ENCODE data around the gene SND1. TPM values are rescaled to one million over a fixed set of nuclear protein-coding genes. Genes with fewer than 3 reads are reported as not detected.

Gene SND1
- total RNA-seq, 4 donors from 2014 or later = 70.8 to 141 (median 85.7) TPM

DNA sequence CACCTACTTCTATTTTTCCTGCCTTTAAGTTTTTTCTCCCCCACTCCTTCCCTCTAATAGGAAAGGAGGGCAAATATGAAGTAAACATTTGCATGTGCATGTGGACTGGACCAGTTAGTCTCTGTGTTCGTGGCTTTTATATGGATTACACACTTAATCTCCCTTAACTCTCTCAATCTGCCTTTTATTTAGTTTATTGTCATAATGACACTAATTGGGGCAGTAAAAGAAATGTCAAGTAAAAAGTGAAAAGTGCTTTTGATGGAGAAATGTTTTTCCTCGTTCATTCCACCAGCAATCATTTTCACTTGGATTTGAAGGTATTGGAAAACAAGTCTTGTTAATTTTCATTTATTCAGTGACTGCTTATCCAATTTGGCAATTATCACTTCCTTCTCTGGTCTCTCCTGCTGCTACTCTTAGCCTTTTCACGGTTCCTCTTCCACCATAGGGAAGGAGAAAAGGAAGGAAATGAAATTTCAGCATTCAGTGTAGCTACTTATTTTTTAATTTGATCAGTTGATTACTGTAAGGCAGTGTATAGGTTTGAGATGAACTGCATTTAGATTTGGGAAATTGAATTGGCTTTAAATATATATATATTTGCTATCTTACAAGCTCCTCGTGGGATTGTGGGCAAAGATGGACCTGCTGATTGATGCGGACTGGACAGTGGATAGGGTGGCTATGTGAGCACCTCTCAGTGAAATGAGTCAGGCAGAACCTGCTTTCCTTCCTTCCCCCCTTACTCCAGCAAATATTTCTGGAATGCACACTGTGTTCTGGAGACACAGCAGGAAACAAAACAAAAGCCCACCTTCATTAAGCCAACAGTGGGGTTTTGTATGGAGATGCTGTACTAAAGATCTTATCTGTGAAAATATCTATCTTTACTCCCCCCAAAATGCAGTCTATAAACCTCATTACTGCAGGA lies 301.7 kb downstream of the SND1 start:
- 84 to 86% methylated on average over 5 of the region's 5 CpGs for WGBS, 2 donors
- Histone ChIP-seq H3K4me3 (no peak overlapping the region), H3K4me1 (peaks cover 0 to 15% (median 5%) of the 10 kb centered on the region in 4 donors), H3K27ac (no peak overlapping the region), H3K9me3 (no peaks in the 10 kb centered on the region), H3K36me3 (no peaks in the 10 kb centered on the region), H3K27me3 (no peaks in the 10 kb centered on the region)
- DNase-seq (ENCODE audit: low spot score in 2 of 2) = no peak
- TF ChIP-seq, protein P1, sequence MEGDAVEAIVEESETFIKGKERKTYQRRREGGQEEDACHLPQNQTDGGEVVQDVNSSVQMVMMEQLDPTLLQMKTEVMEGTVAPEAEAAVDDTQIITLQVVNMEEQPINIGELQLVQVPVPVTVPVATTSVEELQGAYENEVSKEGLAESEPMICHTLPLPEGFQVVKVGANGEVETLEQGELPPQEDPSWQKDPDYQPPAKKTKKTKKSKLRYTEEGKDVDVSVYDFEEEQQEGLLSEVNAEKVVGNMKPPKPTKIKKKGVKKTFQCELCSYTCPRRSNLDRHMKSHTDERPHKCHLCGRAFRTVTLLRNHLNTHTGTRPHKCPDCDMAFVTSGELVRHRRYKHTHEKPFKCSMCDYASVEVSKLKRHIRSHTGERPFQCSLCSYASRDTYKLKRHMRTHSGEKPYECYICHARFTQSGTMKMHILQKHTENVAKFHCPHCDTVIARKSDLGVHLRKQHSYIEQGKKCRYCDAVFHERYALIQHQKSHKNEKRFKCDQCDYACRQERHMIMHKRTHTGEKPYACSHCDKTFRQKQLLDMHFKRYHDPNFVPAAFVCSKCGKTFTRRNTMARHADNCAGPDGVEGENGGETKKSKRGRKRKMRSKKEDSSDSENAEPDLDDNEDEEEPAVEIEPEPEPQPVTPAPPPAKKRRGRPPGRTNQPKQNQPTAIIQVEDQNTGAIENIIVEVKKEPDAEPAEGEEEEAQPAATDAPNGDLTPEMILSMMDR (IDR thresholded peaks at IDR 0.05) = no peak
- TF ChIP-seq EP300 (IDR thresholded peaks at IDR 0.05) (no peak), POLR2A (IDR thresholded peaks at IDR 0.05) (no peak)

DNA sequence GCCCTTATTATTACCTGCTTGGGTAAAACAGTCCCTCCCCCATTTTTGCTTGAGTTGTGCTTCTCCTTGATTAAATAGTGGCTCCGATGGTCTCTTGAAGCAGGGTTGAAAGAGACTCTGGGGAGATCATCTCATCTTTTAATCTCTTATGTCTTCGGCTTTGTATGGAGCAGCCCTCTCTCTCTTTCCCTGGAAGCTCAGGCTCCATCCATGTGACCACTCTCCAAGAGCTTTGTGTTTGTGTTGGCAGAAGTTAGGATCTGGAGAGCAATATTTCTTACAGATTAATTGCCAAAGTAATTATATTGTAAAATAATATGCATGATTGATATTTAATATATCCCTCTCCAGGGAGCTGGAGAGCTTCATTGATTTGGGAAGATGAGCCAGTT lies 302.4 kb downstream of the SND1 start:
- 48 to 59% methylated on average over 2 of the region's 2 CpGs for WGBS, 2 donors
- Histone ChIP-seq H3K4me3 (no peak overlapping the region), H3K36me3 (peaks cover 0 to 4% (median 0%) of the 10 kb centered on the region in 3 donors), H3K9me3 (no peaks in the 10 kb centered on the region), H3K27ac (no peak overlapping the region), H3K4me1 (peaks cover 0 to 15% (median 3%) of the 10 kb centered on the region in 4 donors), H3K27me3 (no peaks in the 10 kb centered on the region)
- TF ChIP-seq POLR2A (IDR thresholded peaks at IDR 0.05) = no peak
- no peak for DNase-seq (ENCODE audit: low spot score in 2 of 2)

DNA sequence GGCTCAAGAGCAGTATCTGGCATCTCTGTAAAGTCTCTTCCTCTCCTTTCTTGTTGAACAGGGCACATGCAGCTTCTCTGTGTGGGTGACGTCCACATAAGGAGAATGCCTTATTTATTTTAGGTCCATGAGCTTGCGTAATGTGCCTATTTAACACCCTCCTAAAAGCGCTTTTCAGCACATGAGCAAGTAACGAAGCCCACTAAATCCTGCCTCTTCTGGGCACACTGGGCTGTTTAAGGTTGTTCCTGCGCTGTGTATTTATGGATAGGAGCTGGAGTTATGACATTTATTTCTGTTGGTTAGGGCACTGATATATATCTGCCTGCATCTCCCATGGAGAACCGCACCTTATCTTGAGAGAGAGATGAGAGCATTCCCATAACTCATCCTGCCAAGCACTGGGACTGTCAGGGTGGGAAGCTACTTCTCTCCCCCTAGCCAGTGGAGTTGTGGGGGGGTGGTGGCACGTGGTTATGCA lies 303.1 kb downstream of the SND1 start:
- Histone ChIP-seq H3K4me3 (no peak overlapping the region), H3K9me3 (no peaks in the 10 kb centered on the region), H3K36me3 (peaks cover 0 to 9% (median 0%) of the 10 kb centered on the region in 3 donors), H3K27ac (no peak overlapping the region), H3K4me1 (peaks cover 0 to 15% (median 2%) of the 10 kb centered on the region in 4 donors), H3K27me3 (no peaks in the 10 kb centered on the region)
- no peak for DNase-seq (ENCODE audit: low spot score in 2 of 2)
- no peak for TF ChIP-seq POLR2A (IDR thresholded peaks at IDR 0.05)
- TF ChIP-seq, protein P1 (IDR thresholded peaks at IDR 0.05) = no peak
- TF ChIP-seq EP300 (IDR thresholded peaks at IDR 0.05) = no peak
- 71 to 73% methylated on average over 7 of the region's 7 CpGs for WGBS, 2 donors

DNA sequence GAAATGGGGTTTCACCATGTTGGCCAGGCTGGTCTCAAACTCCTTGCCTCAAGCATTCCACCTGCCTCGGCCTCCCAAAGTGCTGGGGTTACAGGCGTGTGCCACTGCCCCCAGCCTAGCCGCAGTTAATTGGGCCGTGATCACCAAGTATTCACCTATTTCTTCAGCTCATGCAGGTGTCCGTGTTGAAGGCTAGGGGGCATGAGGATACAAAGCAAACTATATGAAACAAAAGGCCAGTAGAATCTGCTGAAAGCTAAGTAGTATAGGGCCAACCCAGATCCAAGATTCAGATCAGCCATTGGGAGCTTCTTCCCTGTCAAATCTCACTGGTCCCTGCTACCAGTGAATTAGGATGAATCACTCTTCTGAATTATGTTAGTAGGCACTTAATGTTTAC lies 305.9 kb downstream of the SND1 start:
- Histone ChIP-seq H3K27me3 (no peaks in the 10 kb centered on the region), H3K36me3 (peaks cover 0 to 12% (median 0%) of the 10 kb centered on the region in 3 donors), H3K27ac (no peak overlapping the region), H3K4me1 (peaks cover 0 to 15% (median 2%) of the 10 kb centered on the region in 4 donors), H3K9me3 (no peaks in the 10 kb centered on the region), H3K4me3 (no peak overlapping the region)
- TF ChIP-seq, protein P1 (IDR thresholded peaks at IDR 0.05) = no peak
- TF ChIP-seq POLR2A (IDR thresholded peaks at IDR 0.05) = no peak
- no peak for TF ChIP-seq EP300 (IDR thresholded peaks at IDR 0.05)
- 80 to 94% methylated on average over 5 of the region's 5 CpGs for WGBS, 2 donors
- DNase-seq (ENCODE audit: low spot score in 2 of 2) = no peak

DNA sequence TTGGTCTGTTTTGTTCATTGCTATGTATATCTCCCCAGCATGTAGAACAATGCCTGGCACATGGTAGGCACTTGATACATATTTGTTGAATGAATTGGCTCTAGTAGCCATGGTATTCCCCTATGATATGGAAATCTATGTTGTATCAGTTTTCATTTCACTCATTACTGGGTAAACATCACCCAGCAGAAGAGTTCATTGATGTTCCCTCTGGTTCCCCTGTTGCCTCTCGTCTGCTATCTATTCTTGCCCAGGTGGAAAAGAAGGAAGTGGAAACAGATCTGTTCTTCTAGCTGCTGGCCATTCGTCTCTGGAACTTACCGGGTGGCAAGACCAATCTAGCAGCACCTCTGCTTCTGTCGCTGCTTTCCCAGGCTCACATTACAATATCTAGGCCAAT lies 307.8 kb downstream of the SND1 start:
- Histone ChIP-seq H3K4me1 (peaks cover 0 to 4% (median under 1%) of the 10 kb centered on the region in 4 donors), H3K4me3 (no peak overlapping the region), H3K27me3 (no peaks in the 10 kb centered on the region), H3K36me3 (peaks cover 0 to 12% (median 0%) of the 10 kb centered on the region in 3 donors), H3K9me3 (no peaks in the 10 kb centered on the region), H3K27ac (no peak overlapping the region)
- TF ChIP-seq, protein P1 (IDR thresholded peaks at IDR 0.05) = no peak
- no peak for TF ChIP-seq EP300 (IDR thresholded peaks at IDR 0.05)
- no peak for TF ChIP-seq POLR2A (IDR thresholded peaks at IDR 0.05)
- no peak for DNase-seq (ENCODE audit: low spot score in 2 of 2)
- WGBS, 2 donors = 90 to 96% methylated on average over 4 of the region's 4 CpGs
